GM18508 (cell line): ENCODE data around the gene RNF169.
"Not testable (repeated sequence)": the region's sequence is repeated elsewhere in the genome, so short reads cannot be mapped to it uniquely, and the experiment has no call there.

ENCODE experiments used
- ATAC-seq: cut with Tn5 transposase; IDR thresholded peaks from one replicate; pipeline ENCODE4 v1.9.1; 2021; ENCODE audit warnings: moderate number of reproducible peaks; ENCODE audit not compliant: insufficient read depth, unreplicated experiment

The RNF169 gene

DNA sequence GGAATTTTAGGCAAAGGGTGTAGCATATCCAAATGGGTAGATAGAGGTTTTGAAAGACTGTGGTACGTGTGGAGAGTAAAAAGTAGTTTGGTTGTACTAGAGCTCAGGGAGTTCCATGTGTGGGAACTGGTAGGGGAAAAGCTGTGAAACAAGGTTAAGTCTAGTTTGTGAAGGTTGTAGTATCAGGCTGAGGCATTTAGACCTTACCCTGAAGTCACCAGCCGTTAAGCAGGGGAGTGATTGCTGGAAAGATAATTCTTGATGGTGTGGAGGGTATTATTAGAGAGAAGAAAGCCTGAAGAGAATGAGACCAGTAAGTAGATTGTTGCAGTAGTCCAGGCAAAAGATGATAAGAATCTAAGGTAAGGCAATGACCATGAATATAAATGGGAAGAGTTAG lies 68.0 kb downstream of the RNF169 start:
- no peak for ATAC-seq

DNA sequence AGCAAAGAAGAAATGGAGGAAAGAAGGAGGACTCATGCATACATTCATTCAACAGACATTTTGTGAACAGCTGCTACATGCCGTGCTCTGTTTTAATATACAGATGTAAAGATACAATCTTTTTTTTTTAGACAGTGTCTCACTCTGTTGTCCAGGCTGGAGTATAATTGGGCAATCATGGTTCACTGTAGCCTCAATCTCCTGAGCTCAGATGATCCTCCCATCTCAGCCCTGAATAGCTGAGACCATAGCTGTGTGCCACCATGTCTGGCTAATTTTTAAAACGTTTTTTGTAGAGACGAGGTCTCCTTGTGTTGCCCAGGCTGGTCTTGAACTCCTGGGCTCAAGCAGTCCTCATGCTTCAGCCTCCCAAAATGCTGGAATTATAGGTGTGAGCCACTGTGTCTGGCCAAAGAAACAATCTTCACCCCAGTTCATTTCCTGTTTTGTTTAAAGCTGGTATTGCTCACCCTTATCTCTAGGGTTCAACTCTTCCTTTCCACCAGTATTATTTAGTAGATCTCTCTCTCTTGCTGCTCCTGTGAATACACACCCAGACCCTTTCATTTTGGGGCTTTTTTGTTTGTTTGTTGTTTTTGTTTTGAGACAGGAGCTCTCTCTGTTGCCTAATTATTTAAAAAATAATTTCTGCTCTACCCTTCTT lies 69.8 kb downstream of the RNF169 start:
- ATAC-seq: no peak

DNA sequence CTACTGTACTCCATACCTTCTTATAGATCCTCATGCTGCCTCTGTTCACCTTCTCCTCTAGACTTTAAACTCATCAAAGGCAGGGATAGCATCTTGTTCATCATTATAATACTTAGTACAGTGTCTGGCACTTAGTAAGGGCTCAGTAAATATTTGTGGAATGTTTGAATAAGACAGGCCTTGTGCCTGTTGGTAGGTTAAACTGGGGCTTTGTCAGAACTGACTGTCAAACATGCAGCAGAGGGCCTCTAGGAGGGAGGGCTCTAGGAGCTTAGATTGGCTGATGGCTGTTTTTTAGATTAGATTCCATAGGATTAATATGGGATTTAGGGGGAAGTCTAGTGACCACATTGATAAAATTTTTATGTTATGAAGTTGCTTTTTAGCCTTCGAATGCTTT lies 70.8 kb downstream of the RNF169 start:
- no peak for ATAC-seq

DNA sequence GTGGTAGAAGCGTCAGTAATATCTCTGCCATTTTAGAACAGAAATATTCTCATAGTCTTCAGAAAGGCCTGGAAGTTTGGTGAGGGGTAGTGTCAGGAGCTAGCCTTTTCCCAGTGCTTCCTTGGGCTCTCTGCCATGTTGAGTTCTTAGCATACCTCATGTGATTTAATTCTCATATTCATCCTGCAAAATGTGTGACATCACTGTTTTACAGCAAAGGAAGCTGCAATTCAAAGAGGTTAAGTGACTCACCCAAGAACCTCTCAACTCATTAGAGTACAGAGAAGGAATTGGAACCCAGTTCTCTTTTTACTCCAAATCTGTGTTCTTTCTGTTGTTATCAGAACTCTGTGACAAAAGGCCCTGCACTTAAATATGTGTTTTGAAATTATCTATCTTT lies 72.1 kb downstream of the RNF169 start:
- no peak for ATAC-seq

DNA sequence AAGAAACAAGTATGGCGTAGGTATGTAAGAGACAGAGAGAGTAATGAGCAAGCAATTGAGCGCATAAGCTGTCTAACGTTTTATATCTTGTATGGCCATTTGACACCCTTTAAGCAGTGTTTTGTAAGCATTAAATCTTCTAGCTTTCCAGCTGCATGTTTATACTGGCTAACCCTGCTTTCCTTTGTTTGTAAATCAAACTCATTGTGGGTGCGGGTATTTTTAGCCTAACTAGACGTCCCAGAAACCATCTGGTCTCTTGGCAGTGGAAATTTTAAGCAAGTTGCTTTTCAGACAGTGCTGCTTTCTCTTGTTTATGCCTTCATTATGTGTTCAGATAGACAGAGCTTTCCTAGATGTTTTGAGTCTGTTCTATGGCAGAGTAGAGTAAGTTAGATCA lies 73.5 kb downstream of the RNF169 start:
- no peak for ATAC-seq

DNA sequence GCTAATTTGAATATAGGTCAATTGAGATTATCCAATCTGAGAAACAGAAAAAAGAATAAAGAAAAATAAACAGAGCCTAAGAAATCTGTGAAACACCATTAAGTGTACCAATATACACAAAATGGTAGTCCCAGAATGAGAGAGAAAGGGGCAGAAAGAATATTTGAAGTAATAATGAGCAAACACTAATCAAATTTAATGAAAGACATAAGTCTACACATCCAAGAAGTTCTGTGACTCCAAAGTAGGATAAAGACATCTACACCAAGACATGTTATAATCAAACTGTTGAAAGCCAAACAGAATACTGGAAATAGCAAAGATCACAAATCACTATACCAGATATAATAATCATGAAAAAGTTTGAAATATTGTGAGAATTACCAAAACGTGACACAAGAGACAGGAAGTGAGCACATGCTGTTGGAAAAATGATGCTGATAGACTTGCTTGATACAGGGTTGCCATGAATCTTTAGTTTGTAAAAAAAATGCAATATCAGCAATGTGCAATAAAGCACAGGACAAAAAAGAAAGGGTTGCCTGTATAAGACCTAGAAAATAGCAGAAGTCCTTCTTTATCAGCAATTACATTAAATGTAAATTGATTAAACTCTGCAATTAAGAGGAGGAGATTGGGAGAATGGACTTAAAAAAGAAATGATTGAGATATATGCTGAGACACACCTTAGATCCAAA lies 75.8 kb downstream of the RNF169 start:
- no peak for ATAC-seq

DNA sequence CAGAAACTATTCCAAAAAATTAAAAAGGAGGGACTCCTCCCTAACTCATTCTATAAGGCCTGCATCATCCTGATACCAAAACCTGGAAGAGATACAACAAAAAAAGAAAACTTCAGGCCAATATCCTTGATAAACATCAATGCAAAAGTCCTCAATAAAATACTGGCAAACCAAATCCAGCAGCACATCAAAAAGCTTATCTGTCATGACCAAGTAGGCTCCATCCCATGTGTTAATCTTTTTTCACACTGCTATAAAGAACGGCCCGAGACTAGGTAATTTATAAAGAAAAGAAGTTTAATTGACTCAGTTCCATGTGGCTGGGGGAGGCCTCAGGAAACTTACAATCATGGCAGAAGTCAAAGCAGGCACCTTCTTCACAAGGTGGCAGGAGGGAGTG lies 76.9 kb downstream of the RNF169 start:
- not testable (repeated sequence) for ATAC-seq

DNA sequence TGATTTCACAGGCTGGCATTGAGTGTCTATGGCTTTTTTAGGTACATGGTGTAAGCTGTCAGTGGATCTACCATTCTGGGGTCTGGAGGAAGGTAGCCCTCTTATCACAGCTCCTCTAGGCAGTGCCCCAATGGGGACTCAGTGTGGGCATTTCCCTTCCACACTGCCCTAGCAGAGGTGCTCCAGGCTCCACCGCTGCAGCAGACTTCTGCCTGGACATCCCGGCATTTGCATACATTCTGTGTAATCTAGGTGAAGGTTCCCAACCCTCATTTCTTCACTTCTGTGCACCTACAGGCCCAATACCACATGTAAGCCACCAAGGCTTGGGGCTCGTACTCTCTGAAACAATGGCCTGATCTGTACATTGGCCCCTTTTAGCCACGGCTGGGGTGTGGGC lies 78.3 kb downstream of the RNF169 start:
- ATAC-seq: no peak

DNA sequence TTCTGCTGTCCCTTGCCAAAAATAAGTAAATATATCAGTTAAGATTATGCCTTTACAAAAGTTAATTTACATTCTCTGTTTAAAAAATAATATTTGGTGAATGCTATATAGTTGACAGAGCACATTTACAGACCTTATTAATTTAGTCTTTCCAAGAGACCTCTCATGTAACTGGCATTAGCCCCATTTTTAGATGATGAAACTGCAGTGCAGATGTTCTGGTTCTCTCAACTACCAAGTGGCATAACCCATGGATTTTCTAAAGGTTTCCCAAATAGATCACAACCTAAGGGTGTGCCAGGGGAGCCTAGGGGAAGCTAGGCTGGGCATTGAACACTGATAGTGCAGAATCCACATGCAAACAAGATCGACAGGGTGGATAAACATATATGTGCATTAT lies 88.5 kb downstream of the RNF169 start:
- ATAC-seq: no peak

DNA sequence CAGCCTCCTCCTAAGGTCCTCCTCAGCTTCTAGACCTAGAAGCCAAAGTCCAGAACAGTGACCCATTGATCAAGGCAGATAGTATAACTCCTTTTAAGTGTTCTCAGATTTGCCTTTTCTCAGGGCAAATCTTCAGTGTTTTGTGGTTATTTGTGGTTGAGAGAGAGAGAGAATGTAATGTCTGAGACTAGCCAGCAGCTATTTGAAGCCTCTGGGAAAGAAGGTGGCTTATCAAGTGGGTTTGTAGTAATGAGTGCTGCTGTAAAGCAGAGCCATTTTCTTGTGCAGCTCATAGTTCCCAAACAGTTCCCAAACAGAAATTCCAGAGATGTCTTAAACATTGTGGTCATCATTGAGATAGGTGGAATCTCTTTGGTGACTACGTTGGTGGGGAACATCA lies 89.5 kb downstream of the RNF169 start:
- ATAC-seq: no peak

DNA sequence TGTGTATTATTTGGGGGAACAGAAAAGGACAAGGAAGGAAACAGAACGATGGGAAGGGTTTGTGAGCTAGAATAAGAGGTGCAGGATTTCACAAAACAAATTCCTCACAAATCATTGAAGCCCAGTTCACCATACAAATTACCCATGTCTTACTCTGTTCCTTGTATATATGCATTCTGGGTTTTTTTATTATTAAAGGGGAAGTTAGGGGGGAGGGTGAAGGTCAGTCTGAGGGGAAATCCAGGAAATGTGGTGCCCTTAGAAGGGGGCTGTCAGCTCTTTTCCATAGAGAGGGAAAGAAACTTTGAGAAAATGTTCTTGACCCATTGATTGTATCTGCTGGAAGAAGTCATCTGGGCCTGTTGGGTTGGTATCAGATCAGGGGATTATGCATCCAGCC lies 90.8 kb downstream of the RNF169 start:
- ATAC-seq: no peak

DNA sequence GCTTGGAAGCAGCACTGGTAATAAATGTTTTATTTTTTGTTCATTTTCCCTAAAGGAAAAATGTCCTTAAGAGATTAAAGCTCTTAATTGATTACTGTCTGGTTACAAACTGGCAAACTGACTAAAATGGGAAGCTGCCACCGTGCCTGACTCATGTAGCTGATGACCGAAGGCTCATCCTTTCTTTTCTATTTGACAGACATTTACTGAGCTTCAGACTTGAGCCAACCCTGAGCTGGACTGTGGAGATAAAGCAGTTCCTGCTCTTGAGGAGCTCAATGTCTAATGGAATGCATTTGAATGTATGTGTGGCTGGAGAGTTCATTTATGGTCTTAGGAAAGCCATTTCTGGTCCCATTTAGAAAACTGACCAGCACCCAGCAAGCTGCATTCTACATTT lies 91.3 kb downstream of the RNF169 start:
- no peak for ATAC-seq

DNA sequence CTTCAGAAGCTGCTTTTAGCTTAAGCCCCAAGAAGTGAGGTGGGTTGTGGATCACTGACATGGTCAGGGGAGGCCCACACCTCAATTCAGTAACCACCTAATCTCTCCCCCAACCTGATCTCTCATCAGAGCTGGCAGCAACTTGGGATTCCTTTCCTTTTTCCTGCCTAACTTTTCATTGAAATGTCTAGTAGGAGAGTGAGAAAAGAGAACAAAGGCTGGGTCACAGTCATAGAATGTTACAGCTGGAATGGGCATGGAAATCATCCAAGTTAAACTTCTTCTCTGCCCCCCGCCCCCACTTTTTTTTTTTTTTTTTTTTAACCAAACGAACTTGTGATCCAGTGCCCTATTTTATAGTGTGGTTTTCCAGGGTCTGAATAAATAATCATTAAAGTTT lies 91.8 kb downstream of the RNF169 start:
- no peak for ATAC-seq

DNA sequence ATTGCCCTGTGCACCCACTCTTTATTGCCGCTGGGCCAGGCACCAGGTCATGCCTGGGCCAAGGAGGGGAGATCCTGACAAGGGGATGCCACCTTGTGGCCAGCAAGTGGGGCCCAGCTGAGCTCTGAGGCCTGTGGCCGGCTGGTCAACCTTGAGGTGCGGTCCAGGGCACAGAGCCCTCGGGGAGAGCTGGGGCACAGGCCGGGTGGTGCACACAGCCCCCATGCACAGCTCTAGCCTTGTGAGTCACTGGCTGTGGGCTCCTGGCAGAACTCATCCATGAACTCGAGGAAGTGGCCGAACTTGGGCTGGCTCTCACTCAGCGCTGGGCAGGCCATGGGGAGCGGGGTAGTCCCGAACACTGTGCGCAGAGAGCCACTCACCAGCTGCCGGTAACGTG lies 94.3 kb downstream of the RNF169 start:
- ATAC-seq: no peak

DNA sequence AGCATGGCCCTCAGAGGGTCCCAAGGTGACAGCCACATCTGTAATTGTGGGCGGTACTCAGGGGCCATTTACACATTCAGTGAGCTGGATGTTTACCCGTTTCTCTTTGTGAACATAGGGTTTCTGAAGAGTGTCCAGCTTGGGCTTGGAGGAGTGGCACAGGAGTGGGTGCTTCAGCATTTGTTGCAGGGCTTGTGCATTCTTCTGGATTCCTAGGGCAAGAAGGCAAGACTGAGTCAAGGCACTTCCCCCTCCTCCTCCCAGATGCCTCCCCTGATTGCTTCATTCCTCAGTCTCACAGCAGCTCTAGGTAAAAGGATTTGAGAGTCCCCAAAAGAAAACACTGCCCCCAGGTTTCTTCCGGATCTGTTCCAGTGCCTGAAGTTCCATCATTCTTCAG lies 95.4 kb downstream of the RNF169 start:
- no peak for ATAC-seq

DNA sequence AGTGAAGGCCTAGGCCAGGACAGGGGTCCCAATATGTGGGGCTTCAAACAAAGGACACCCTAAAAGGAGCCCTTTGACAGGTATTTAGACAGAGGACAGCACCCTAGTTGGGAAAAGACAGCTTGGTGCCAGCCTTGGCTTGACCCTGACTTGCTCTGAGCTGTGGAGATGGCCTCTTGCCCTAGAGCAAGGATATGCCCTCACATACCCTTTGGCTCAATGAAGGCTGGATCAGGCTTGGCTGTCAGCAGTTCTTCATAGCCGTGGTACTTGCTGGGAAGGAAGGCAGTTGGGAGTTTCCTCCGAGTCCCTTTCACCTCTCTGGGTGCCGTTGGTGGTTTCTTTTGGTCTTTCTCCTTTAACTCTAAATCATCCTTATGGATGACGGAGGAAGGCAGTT lies 96.2 kb downstream of the RNF169 start:
- ATAC-seq: no peak

DNA sequence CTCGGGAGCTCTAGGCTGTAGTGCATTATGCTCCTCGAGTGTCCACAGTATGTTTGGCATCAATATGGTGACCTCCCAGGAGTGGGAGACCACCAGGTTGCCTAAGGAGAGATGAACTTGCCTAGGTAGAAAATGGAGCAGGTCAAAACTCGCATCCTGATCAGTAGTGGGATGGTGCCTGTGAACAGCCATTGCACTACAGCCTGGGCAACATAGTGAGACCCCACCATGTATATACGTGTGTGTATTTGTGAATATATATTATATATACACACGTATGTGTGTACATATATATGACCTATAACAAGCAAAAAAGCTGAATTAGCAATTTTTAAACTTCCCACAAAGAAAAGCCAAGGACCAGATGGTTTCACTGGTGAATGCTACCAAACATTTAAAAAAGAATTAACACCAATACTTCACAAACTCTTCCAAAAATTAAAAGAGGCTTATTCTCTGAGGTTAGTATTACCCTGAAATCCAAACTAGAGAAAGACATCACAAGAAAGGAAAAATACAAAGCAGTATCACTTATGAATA lies 97.4 kb downstream of the RNF169 start:
- ATAC-seq: no peak

DNA sequence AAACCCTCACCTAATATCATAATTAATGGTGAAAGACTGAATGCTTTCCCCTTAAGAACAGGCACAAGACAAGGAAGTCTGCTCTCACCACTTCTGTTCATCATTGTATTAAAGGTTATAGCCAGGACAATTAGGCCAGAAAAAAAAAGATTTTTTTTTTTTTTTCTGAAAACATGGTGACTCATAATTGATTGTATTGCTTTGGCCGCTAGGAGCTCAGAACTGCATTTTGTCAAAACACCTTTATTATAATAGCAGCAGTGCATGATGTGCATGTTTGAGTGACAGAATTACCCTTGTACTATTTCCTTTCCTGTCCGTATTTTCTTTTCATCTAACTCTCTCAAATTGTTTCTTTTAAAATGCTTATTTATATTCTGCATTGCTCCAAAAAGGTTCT lies 98.1 kb downstream of the RNF169 start:
- no peak for ATAC-seq

DNA sequence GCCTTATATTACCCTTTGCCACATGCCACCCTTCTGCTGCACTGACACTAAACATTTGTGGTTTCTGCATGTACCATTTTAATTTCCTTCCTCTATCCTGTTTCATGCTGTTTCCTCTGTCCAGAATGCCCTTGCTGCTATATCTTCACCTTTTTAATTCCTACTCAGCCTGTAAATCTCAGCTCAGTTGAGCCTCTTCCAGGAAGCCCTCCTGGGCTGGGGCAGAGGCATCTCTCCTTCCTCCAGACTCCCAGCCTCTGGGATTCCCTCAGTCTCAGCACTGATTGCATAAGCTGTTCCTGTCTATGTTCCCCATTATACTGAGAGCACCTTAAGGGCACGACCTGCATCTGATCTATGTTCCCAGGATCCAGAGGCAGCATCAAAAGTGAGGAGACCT lies 98.7 kb downstream of the RNF169 start:
- ATAC-seq: no peak

DNA sequence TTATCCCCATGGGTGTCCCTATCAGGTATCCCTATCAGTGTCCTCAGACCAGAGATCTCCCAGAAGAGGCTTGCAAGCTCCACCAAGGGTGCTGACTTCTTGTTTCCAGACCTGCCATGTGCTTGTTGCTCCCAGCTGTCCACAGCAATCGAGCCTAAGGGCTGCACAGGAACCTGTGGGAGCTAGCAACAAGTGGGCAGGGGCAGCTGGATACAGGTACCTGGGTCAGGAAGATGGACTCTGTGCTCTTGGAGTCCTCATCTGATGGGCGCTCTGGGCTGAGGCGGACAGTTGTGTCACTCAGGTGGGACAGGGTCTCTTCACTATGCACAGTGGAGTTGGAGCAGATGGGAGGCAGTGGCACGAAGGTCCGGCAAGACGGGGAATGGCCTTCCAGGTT lies 99.2 kb downstream of the RNF169 start:
- ATAC-seq: no peak

DNA sequence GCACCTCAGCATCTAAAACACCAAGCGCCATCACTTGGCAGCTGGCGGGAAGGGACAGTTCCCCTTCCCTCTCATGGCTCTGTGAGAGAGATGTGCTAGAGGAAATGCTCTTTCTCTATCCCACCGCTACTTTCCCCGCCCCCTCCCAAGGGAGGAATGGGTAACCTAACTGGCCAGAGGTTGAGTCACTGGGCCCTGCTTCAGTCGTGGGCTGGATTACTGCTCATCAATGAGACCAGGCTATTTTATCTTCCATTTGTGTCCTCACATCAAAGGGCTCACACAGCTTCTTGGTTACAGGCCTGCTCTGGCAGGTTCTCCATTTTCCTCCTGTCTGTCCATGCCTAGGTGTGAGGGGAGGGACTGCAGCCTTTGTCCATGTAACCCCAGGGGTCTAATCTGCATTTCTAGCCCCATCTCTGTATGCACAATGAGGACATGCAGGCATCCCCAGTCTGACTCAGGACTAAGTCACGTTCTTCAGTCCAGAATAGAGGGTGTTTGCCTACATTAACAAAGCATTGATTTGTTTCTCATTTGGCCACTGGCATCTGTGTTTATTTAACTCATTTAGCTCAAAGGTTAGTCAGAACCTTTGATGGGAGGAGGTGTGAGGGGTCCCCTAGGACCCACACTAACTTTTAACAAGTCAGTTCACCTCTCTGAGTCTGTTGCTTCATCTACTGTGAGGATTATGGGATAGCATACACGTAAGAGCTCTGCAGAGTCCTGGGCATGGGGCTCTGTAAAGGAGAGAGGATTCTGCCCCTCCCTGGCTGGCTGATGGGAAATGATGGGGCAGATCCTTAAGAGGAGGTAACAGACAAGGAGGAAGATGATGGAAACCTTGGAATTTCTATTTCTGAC lies 101.1 kb downstream of the RNF169 start:
- no peak for ATAC-seq
